Stomach (tissue), 9 donors: ENCODE measurements around the gene P4HTM. TPM values are rescaled to one million over a fixed set of nuclear protein-coding genes. Genes with fewer than 3 reads are reported as not detected.

Experiments used
- DNase-seq, 2 donors: peaks; one replicate each; pipeline versions ENCODE4 v3.0.0 to v3.0.0-alpha.2; 2013 to 2019
- H3K27ac ChIP-seq, 5 donors: fragments of 200-600 bp in 4 of 5; sonication (generic) in 4 of 5; one replicate each; pipeline ENCODE4 v1.5.1; 2013 to 2019; ENCODE audit warnings: mild to moderate bottlenecking in 1 of 5, moderate library complexity in 1 of 5
- H3K27me3 ChIP-seq, 3 donors: fragments of 200-600 bp; sonication (generic); one replicate each; pipeline ENCODE4 v1.5.1; 2017 to 2019; ENCODE audit warnings: mixed run types in 1 of 3
- H3K36me3 ChIP-seq, 4 donors: fragments of 200-600 bp; sonication (generic); 1 replicate in 3 of 4; 2 replicates in 1 of 4; pipeline ENCODE4 v1.5.1; 2016 to 2019
- H3K4me1 ChIP-seq, 4 donors: fragments of 200-600 bp; sonication (generic); one replicate each; pipeline ENCODE4 v1.5.1; 2016 to 2019
- H3K4me3 ChIP-seq, 4 donors: fragments of 200-600 bp; sonication (generic) in 3 of 4; one replicate each; pipeline ENCODE4 v1.5.1; 2016 to 2019; ENCODE audit warnings: mild to moderate bottlenecking in 1 of 4
- H3K9me3 ChIP-seq, 4 donors: fragments of 200-600 bp; sonication (generic); one replicate each; pipeline ENCODE4 v1.5.1; 2016 to 2019
- CTCF ChIP-seq, 7 experiments: fragments of 450-650 bp in 4 of 7; fragments of 200-600 bp in 3 of 7; sonication (generic) in 3 of 7; IDR thresholded peaks; one replicate each; pipeline ENCODE4 v1.5.1; 2016 to 2019; ENCODE audit warnings: antibody characterized with exemption in 7 of 7, control low read depth in 2 of 7, mild to moderate bottlenecking in 1 of 7
- EP300 ChIP-seq: sonication (generic); formaldehyde crosslinking; IDR thresholded peaks from one replicate; pipeline ENCODE4 v1.6.1; 2017; ENCODE audit warnings: antibody characterized with exemption
- POLR2A ChIP-seq, 4 donors: fragments of 450-650 bp; IDR thresholded peaks; one replicate each; pipeline ENCODE4 v1.6.1; 2016; ENCODE audit warnings: antibody characterized with exemption in 4 of 4, control low read depth in 2 of 4, mild to moderate bottlenecking in 1 of 4, moderate library complexity in 1 of 4
- POLR2AphosphoS5 ChIP-seq, 3 donors: sonication (generic); formaldehyde crosslinking; IDR thresholded peaks; one replicate each; pipeline ENCODE4 v1.6.1; 2016; ENCODE audit warnings: antibody characterized with exemption in 3 of 3
- WGBS, 5 donors: extraction: QIAGEN DNeasy Blood & Tissue Kit in 3 of 5; methylation state at CpG; one replicate each; pipeline versions ENCODE4 v1.1.5 to v1.1.7; 2013 to 2018; 5-methylcytosine and 5-hydroxymethylcytosine counted together
- intact Hi-C: fragments of 100-400 bp; cut with DNase I; formaldehyde crosslinking; loops from one replicate; pipeline ENCODE4 v1.15.1; 2023; ENCODE audit warnings: low total_unique reads
- polyA plus RNA-seq, 3 donors: library from polyadenylated mRNA; stranded (reverse); fragments of 200-250 nt; gene quantifications; one replicate each; pipeline ENCODE4 v1.2.3, GENCODE V29; 2013
- total RNA-seq, 5 donors: library from RNA; depleted of rRNA; stranded (reverse); fragments of >200 nt; gene quantifications; one replicate each; pipeline versions ENCODE4 v1.1.0 to v1.2.3, GENCODE V29; 2014 to 2016
- donor health status: healthy with polysubstance abuse.
- donor health status: Bipolar disorder and iron deficiency.
- donor health status: healthy.

Gene P4HTM
- total and polyA plus RNA-seq, 8 donors: 19.1 to 383 (median 48.3) TPM

GRCh38 chr3:48990636-48991469 is 812 bp downstream of the P4HTM start:
- DNase-seq: peak in 1 of 2 donors; percentile 68
- TF ChIP-seq POLR2A (IDR thresholded peaks at IDR 0.05) (no peak), CTCF (IDR thresholded peaks at IDR 0.05) (no peak), EP300 (no peak), POLR2AphosphoS5 (IDR thresholded peaks at IDR 0.05) (no peak)
- intact Hi-C loops: no loop called here
- Histone ChIP-seq H3K27me3 (no peaks in the 10 kb centered on the region), H3K36me3 (peaks cover 0 to 40% (median 32%) of the 10 kb centered on the region in 4 donors), H3K27ac (peak overlapping the region; percentile 91 to 96 (median 93)), H3K9me3 (no peaks in the 10 kb centered on the region), H3K4me3 (peak overlapping the region; percentile 74 to 99 (median 84)), H3K4me1 (peaks cover 31 to 51% (median 40%) of the 10 kb centered on the region in 4 donors)
- 2 to 9% (median 3%) methylated on average over 9 to 40 of the region's 40 CpGs for WGBS, 5 donors

- Histone ChIP-seq H3K27me3 (no peaks in the 10 kb centered on the region), H3K36me3 (peaks cover 0 to 40% (median 30%) of the 10 kb centered on the region in 4 donors), H3K4me3 (peak overlapping the region; percentile 74 to 99 (median 84)), H3K9me3 (no peaks in the 10 kb centered on the region), H3K4me1 (peaks cover 31 to 51% (median 40%) of the 10 kb centered on the region in 4 donors), H3K27ac (peak overlapping the region in 4 of 5 donors; percentile 91 to 96 (median 94))
- TF ChIP-seq POLR2AphosphoS5 (IDR thresholded peaks at IDR 0.05) (no peak), POLR2A (IDR thresholded peaks at IDR 0.05) (no peak), EP300 (no peak), CTCF (IDR thresholded peaks at IDR 0.05) (no peak)
- DNase-seq: no peak
- intact Hi-C loops: no loop called here
- 53 to 70% (median 62%) methylated on average over 5 of the region's 5 CpGs for WGBS, 5 donors
These were observed 2.0 kb downstream of the P4HTM start for GRCh38 chr3:48991851-48992545.

- Histone ChIP-seq H3K27ac (no peak overlapping the region), H3K9me3 (no peaks in the 10 kb centered on the region), H3K4me1 (peaks cover 23 to 57% (median 43%) of the 10 kb centered on the region in 4 donors), H3K4me3 (no peak overlapping the region), H3K27me3 (no peaks in the 10 kb centered on the region), H3K36me3 (peaks cover 0 to 53% (median 34%) of the 10 kb centered on the region in 4 donors)
- TF ChIP-seq POLR2A (IDR thresholded peaks at IDR 0.05) (no peak), CTCF (IDR thresholded peaks at IDR 0.05) (no peak), POLR2AphosphoS5 (IDR thresholded peaks at IDR 0.05) (no peak), EP300 (no peak)
- DNase-seq: no peak
- intact Hi-C loops: no loop called here
These were observed 3.8 kb downstream of the P4HTM start for GRCh38 chr3:48993834-48994233.

- no peak for DNase-seq
- no peaks in the 10 kb centered on the region for H3K9me3 ChIP-seq
- intact Hi-C loops: no loop called here
- peaks cover 7 to 64% (median 36%) of the 10 kb centered on the region in 4 donors for H3K4me1 ChIP-seq
- no peaks in the 10 kb centered on the region for H3K27me3 ChIP-seq
- H3K4me3 ChIP-seq: no peak overlapping the region
- no peak overlapping the region for H3K27ac ChIP-seq
- TF ChIP-seq CTCF (IDR thresholded peaks at IDR 0.05) (no peak), POLR2AphosphoS5 (IDR thresholded peaks at IDR 0.05) (no peak), POLR2A (IDR thresholded peaks at IDR 0.05) (no peak), EP300 (no peak)
- WGBS, 5 donors: 92 to 98% (median 96%) methylated on average over 8 of the region's 8 CpGs
- peaks cover 0 to 56% (median 35%) of the 10 kb centered on the region in 4 donors for H3K36me3 ChIP-seq
These were observed 6.6 kb downstream of the P4HTM start for GRCh38 chr3:48996640-48997039.
